HG02884 (cell line): ENCODE results near the gene PRKCSH.
"Not testable (repeated sequence)": the region's sequence is repeated elsewhere in the genome, so short reads cannot be mapped to it uniquely, and the experiment has no call there.

Source experiments
- ATAC-seq: cut with Tn5 transposase; IDR thresholded peaks from one replicate; pipeline ENCODE4 v1.9.1; 2021; ENCODE audit warnings: mild to moderate bottlenecking, moderate library complexity; ENCODE audit not compliant: unreplicated experiment

The PRKCSH gene

GRCh38 chr19:11448410-11448809 lies 13.0 kb downstream of the PRKCSH start:
- no peak for ATAC-seq

DNA sequence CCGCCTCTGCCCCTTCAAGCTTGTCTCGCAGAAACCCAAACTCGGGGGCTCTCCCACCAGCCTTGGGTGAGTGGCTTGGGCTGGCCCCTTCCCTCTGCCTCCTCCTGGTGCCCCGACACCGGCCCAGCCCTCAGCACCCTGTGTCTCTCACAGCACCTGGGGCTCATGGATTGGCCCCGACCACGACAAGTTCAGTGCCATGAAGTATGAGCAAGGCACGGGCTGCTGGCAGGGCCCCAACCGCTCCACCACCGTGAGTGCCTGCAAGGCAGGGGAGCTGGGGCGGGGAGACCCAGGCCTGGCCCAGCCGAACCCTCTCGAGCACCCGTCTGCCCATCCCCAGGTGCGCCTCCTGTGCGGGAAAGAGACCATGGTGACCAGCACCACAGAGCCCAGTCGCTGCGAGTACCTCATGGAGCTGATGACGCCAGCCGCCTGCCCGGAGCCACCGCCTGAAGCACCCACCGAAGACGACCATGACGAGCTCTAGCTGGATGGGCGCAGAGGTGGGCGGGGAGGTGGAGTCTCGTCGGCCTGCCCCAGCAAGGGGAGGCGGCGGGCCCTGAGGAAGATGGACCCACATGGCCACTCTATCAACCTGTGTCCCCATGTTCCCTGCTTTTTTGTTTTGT lies 13.6 kb downstream of the PRKCSH start:
- ATAC-seq = no peak

DNA sequence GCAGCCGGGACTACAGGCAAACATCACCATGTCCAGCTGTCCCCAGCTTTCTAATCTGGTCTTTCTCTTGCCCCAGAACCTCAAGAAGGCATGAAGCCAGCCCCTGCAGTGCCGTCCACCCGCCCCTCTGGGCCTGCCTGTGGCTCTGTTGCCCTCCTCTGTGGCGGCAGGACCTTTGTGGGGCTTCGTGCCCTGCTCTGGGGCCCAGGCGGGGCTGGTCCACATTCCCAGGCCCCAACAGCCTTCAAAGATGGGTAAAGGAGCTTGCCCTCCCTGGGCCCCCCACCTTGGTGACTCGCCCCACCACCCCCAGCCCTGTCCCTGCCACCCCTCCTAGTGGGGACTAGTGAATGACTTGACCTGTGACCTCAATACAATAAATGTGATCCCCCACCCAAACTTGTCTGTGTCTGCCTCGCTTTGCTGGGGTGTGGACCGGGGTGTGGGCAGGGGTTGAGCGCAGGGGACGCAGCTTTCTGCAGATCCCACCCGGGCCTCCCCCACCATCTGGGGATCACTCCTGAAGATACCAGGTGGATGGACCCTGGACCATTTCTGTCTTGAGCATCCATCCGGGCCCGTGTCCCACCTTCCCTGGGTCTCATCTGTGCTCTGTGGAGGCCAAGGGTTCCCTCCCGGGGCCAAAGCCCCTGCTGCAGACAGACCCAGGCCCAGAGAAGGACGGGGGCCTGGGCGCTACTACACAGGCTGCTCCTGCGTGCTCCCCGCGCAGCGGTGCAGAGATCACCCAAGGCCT lies 15.3 kb downstream of the PRKCSH start:
- no peak for ATAC-seq

DNA sequence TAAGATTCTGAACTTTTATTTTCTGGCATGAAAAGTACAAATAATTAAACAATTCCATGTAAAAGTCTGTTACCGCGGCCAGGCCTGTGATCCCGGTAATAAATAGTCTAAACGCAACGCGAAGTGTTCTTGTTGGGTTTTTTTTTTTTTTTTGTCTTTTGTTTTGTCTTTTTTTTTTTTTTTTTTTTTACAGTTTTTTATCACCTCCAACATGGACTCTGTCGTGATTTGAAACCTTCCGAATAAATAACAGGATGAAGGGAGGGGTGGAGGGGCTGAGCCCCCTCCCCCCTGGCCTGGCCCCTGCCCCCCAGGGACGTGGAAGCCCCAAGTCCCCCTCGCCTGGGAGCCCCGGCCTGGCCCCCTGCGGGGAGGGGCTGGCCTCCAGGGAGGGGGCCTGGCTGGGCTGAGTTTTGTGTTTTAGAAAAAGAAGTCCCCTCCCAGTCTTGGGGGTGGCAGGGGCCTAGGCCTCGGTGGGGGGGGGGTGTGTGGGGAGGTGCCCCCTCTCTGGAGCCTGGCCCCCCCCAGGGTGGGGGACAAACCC lies 16.0 kb downstream of the PRKCSH start:
- ATAC-seq = no peak

GRCh38 chr19:11451871-11452619 lies 16.6 kb downstream of the PRKCSH start:
- ATAC-seq = no peak

DNA sequence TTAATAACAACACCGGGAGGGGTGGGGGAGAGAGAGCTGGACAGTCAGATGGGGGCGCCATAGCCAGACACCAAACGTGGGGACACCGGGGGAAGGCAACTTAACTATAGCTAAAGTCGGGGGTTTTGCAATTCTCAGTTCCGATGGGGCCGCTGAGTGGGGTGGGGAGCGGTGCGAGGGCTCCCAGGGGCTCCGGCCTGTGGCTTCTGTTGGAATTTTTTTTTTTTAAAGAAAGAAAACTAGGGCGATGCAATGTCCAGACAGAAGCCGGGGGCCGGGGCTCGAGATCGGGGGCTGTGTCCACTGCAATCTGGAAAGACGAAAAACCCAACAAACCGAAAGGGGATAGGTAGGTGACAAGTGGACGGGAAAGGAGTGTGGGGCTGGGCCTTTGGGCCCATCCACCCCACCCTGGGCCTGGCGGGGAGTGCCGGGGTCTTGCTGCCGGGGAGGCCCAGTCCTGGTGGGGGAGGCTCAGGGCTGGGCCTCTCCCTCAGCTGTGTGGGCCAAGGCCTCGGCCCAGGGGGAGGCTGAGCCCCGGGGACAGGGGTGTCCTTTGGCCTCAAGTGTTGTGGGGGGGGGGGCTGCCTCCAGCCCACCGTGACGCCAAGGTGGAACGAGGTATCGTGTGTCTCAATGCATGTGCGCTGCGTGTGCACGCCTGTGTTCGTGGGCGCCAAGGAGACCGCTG lies 17.3 kb downstream of the PRKCSH start:
- ATAC-seq = no peak

DNA sequence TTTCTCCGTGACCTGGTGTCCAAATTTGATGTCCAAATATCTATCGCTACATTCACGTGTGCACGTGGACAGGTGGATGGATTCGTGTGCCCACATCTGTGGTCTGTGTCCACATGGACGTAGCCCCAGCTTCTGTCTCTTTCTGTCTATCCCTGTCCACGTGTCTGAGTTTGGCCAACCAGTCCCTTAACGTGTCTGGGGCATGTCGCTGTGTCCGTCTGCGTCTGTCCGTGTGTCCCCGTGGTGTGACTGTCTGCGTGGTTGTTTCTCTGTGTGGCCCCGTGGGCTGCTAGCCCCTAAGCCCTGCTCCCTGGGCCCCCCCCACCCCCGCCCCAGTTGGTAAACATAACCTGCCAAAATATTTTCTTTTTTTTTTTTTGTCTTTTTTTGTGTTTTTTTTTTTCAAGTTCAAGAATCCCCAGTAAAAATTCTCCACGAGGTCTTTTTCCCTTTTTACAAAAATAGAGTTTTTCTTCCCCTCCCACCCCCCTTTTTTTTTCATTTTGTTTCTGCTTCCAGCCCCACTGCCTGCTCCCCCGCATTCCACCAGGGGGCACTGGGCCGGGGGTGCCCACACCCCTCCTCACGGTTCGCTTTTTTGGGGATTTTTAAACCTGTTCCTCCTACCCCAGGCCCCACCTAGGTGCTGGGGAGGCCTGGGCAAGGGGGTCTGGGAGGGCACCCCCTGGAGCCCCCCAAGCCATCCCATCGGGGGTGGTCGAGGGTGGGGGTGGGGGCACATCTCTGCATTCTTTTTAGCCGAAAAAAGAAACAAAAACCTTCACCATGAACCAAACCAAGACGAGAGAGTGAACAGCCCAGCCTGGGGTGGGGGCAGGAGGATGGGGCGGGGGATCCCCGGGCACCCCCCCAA lies 18.3 kb downstream of the PRKCSH start:
- no peak for ATAC-seq

DNA sequence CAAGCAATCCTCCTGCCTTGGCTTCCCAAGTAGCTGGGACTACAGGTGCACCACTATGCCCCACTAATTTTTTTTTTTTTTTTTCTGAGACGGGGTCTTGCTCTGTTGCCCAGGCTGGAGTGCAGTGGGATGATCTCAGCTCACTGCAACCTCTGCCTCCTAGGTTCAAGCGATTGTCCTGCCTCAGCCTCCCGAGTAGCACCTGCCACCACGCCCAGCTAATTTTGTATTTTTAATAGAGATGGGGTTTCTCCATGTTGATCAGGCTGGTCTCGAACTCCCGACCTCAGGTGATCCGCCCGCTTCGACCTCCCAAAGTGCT lies 19.8 kb downstream of the PRKCSH start:
- ATAC-seq = not testable (repeated sequence)

DNA sequence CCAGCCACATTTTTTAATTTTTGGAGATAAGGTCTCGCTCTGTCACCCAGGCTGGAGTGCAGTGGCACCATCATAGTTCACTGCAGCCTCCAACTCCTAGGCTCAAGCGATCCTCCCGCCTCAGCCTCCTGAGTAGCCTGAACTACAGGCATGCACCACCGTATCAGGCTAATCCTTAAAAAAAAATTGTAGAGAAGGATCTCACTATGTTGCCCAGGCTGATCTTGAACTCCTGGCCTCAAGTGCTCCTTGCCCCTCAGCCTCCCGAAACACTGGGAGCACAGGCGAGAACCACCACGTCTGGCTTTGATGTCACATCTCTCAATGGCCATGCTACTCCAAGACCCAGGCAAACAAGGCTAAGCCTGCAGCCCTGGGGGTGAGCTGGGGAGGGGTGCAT lies 21.2 kb downstream of the PRKCSH start:
- no peak for ATAC-seq

DNA sequence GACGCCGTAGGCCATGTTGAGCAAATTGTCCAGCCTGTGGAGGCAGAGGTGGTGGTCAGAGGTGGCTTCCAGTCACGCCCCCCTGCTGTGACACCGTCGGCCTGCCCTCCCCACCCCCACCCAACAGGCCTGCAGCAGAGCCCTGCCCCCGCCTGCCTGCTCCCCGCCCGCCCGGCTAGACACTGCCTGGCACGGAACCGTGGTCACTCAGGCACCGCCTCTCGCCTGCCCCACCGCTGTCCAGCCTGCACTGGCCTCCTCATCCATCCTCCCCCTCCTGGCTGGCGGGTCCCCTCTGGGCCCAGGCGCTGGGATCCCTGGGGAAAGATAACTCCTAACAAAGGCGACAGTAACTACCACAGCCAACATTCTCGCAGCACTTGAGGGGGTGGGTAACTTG lies 21.7 kb downstream of the PRKCSH start:
- ATAC-seq = no peak

GRCh38 chr19:11457831-11458230 lies 22.4 kb downstream of the PRKCSH start:
- ATAC-seq = no peak

DNA sequence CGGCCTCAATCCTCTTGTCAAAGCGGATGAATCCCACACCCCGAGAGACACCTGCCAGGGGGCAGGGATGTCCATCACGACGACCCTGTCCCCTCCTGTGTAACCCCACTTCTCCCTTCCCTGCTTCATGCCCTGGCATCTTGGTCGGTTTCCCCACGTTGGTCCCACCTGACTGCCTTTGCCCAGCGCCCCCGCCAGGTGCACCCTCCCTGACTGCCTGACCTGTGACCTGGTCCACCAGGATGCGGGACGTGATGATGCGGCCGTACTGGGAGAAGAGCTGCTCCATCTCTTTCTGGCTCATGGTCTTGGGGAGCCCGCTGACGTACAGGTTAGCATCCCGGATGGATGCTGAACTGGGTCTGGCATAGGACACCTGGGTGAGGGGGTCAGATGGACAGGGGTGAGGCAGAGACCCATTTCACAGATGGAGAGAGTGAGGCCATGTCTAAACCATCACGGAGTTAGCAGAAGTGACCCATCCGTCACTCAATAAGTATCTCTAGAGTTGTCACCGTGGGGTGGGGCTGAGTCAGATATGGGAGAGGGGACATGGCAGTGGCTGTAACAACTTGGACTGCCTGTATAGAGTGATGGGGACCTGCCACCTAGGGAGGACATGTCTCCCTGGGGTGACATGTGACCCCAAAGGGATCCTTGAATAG lies 22.9 kb downstream of the PRKCSH start:
- ATAC-seq = no peak

GRCh38 chr19:11458912-11459311 lies 23.5 kb downstream of the PRKCSH start:
- not testable (repeated sequence) for ATAC-seq

DNA sequence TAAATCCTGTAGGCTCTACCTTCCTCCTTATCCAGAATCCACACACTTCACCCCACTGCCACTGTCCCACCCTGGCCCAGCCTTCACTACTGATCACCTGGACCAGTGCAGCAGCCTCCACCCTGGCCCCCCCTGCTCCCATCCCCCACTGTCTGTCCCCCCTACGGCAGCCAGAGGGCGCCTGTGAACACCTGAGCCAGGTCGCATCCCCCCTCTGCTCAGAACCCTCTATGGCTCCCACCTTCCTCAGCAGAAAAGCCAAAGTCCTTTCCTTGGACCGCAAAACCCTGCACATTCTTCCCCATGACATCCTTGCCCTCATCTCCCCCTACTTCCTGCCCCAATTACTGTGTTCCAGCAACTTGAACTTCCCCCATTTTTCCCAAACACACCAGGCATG lies 24.8 kb downstream of the PRKCSH start:
- ATAC-seq = no peak

DNA sequence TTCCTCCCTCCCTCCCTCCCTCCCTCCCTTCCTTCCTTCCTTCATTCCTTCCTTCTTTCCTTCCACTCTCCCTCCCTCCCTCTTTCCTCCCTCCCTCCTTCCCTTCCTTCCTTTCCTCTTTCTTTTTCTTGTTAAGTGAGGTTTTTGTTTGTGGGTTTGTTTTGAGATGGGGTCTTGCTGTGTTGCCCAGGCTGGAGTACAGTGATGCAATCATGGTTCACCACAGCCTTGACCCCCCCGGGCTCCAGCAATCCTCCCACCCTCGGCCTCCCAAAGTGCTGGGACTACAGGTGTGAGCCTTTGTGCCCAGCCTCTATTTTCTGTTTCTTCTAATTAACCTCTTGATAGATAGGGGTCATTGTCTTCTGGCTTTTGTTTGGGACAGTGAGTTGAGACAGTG lies 26.0 kb downstream of the PRKCSH start:
- no peak for ATAC-seq

GRCh38 chr19:11463391-11463790 lies 28.0 kb downstream of the PRKCSH start:
- ATAC-seq = no peak

DNA sequence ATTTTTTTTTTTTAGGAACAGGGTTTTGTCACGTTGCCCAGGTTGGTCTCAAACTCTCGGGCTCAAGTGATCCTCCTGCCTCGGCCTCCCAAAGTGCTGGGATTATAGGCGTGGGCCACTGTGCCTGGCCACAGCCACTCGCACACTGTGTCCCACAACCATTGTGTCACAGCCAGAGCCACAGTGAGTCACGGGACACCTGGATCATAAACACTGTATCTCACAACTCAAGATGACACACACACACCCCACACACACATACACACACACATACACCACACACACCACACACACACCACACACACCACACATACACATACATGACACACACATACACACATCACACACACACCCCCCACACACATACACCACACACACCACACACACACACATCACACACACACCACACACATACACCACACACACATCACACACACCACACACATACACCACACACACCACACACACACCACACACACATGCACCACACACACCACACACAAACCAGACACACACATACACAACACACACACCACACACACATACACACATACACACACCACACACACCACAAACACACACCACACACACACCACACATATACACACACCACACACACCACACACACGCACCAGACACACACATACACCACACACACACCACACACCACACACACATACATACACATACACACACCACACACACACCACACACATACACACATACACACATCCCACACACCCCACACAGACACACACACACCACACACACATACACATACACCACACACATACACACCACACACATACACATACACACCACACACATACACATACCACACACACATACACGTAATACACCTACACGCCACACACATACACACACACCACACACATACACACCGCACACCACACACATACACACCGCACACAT lies 29.2 kb downstream of the PRKCSH start:
- no peak for ATAC-seq

DNA sequence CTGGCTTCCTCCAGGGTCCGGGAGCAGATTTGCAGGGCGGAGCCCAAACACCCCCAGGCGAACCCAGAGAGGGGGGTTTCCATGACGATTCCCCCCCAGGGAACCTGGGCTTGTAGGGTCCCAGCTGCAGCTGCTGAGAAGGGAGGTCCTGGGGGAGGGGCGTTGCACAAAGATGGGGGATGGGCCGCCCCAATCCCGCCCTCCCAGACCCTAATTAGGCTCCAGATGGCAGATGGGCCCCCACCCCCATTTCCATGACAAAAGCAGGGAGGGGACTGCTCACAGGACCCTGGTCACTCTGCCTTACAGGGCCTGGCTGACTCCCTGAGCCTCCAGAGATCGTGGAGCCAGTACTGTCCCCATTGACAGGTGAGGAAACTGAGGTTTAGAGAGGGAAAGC lies 30.2 kb downstream of the PRKCSH start:
- ATAC-seq = no peak
